DLD1 (cell line): ENCODE data around the gene HAL.

ENCODE experiments used
- in situ Hi-C: cut with HindIII; loops from 2 replicates; pipeline ENCODE4 v1.10.0; 2017; ENCODE audit warnings: low sequenced_read_pairs

Gene HAL

GRCh38 chr12:96014943-96015599, 18.9 kb upstream of the HAL start:
- in situ Hi-C loops, result no loop called here

GRCh38 chr12:96007729-96008128, 11.6 kb upstream of the HAL start:
- in situ Hi-C loops, result no loop called here

GRCh38 chr12:96006727-96007126, 10.6 kb upstream of the HAL start:
- in situ Hi-C loops, result no loop called here

- in situ Hi-C loops, result no loop called here
These were observed 4.7 kb upstream of the HAL start for GRCh38 chr12:96000858-96001257.

GRCh38 chr12:95999484-95999883, 3.3 kb upstream of the HAL start:
- in situ Hi-C loops, result no loop called here

GRCh38 chr12:95998611-95999286, 2.6 kb upstream of the HAL start:
- in situ Hi-C loops, result no loop called here

GRCh38 chr12:95997911-95998510, 1.9 kb upstream of the HAL start:
- in situ Hi-C loops, result no loop called here

- in situ Hi-C loops, result no loop called here
These were observed 1.1 kb upstream of the HAL start for GRCh38 chr12:95997276-95997675.

GRCh38 chr12:95995238-95996031, 709 bp downstream of the HAL start:
- in situ Hi-C loops, result no loop called here

- in situ Hi-C loops, result no loop called here
These were observed 1.7 kb downstream of the HAL start for GRCh38 chr12:95994476-95994875.

- in situ Hi-C loops, result no loop called here
These were observed 2.2 kb downstream of the HAL start for GRCh38 chr12:95993907-95994306.

- in situ Hi-C loops, result no loop called here
These were observed 6.0 kb downstream of the HAL start for GRCh38 chr12:95990136-95990535.

GRCh38 chr12:95989504-95990123, 6.5 kb downstream of the HAL start:
- in situ Hi-C loops, result no loop called here

- in situ Hi-C loops, result no loop called here
These were observed 7.5 kb downstream of the HAL start for GRCh38 chr12:95988506-95989275.

GRCh38 chr12:95986635-95987570, 9.2 kb downstream of the HAL start:
- in situ Hi-C loops, result no loop called here

- in situ Hi-C loops, result no loop called here
These were observed 11.5 kb downstream of the HAL start for GRCh38 chr12:95984682-95985081.

- in situ Hi-C loops, result no loop called here
These were observed 13.5 kb downstream of the HAL start for GRCh38 chr12:95982602-95983001.

- in situ Hi-C loops, result no loop called here
These were observed 15.7 kb downstream of the HAL start for GRCh38 chr12:95980437-95980836.

- in situ Hi-C loops, result no loop called here
These were observed 17.4 kb downstream of the HAL start for GRCh38 chr12:95978774-95979173.
